GM10248 (cell line): ENCODE measurements around the gene RSBN1.

Experiments used
- CTCF ChIA-PET: fragments of 300-600 bp; sonication (Branson Sonifier 250); formaldehyde crosslinking; extraction: SDS; loops from one replicate; lab custom pipeline; 2021; ENCODE audit warnings: antibody characterized with exemption; lab: Yijun Ruan, JAX
- POLR2A ChIA-PET: fragments of 350-650 bp; sonication (Branson Sonifier 250); formaldehyde crosslinking; extraction: SDS; loops from one replicate; lab custom pipeline; 2020; ENCODE audit warnings: antibody characterized with exemption; lab: Yijun Ruan, JAX
- DNase-seq: peaks from one replicate; pipeline ENCODE4 v3.0.0; 2012; ENCODE audit errors: extremely low spot score
- CTCF ChIP-seq: IDR thresholded peaks from 2 replicates; pipeline ENCODE4 v1.5.1; 2012; ENCODE audit warnings: mild to moderate bottlenecking, low read depth; ENCODE audit errors: extremely low read depth, missing control alignments, control extremely low read depth

Gene RSBN1

DNA sequence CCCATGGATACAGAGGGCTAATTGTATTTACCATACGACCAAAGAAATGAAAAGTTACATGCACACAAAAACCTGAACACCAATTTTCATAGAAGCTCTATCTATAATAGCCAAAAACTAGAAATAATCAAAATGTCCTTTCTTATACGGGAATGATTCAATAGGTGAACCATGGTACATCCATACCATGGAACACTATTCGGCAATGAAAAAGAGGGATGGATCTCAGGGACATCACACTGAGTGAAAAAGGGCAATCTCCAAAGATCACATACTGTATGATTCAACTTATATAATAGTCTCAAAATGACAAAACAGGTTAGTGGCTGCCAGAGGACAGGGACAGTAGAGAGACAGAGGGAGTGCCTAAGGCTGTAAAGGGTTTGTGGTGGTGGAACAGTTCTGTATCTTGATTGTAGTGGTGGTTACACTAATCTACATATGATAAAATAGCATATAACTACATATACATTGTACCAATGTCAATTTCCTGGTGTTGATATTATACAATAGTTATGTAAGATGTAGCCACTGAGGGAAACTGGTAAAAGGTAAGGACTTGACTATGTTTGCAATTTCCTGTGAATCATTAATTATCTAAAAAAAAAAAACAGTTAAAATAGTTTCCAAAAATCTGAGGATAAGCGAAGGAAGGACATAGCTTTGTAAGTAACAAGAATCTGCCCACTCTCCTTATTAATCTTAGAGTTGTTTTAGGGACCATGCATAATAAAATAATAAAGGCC, 3.7 kb downstream of the RSBN1 start:
- POLR2A ChIA-PET = interaction anchor here (0.6 kb wide), 1 partner anchor 15 kb away, joined by 3 read pairs; no protein-coding TSS in a partner anchor
- TF ChIP-seq CTCF = no peak
- CTCF ChIA-PET = no interaction called here
- DNase-seq = no peak

DNA sequence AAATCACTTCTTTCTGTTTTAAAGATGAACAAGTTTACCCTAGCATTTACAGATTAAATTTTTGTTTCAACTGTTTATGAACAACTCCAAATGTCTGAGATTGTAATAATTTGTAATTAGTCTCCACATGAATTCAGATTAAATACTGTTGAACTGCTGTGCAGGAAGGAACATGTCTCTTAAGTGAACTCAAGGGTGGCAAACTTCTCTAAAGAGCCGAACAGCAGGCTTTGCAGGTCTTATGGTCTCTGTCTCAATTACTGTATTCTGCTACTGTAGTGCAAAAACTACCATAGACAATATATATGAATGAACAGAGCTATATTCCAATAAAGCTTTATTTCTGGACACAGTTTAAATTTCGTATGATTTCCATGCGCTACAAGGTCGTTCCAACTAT, 6.6 kb downstream of the RSBN1 start:
- no peak for TF ChIP-seq CTCF
- CTCF ChIA-PET = interaction anchor here (1.0 to 2.1 kb wide), 5 partner anchors 11 to 46 kb away, joined by 3 to 6 read pairs (median 3); no protein-coding TSS in a partner anchor
- DNase-seq = no peak
- POLR2A ChIA-PET = no interaction called here

GRCh38 chr1:113805256-113805531, 7.1 kb downstream of the RSBN1 start:
- no peak for DNase-seq
- CTCF ChIA-PET = interaction anchor here (1.0 to 2.1 kb wide), 5 partner anchors 11 to 45 kb away, joined by 3 to 6 read pairs (median 3); no protein-coding TSS in a partner anchor
- POLR2A ChIA-PET = no interaction called here
- TF ChIP-seq CTCF = no peak

DNA sequence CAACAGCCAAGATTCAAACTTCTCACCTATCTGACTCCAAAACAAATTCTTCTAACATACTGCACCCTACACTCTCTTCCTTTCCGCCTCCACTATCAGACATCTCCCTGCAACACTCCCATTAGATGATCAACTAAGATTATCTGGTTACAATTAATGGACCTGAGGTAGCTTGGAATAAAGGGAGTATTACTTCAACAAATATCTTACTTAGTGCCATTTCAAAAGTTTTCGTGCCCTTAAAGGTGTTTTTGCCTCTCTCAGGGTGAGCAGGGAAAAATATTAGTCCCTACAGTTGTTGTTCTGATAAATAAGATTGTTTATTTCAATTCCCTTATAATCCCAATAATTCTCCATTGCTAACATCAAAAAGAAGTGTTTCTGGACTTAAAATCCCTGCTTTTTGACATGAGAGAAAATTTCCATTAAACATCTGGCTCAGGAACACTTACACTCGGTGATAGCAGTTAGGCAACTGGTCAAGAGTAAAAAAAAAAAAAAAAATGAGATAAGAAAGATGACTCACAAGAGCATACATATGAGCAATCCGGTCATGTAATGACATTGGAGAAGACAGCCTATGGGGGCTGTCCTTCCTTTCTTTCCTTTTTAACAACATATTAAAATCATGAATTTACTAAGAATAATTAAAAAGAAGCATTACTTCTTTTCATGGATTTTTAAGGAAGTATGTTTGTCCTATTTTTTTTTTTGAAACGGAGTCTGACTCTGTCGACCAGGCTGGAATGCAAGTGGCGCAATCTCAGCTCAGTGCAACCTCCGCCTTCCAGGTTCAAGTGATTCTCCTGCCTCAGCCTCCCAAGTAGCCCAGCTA, 7.6 kb downstream of the RSBN1 start:
- CTCF ChIA-PET = interaction anchor here (1.0 to 2.1 kb wide), 8 partner anchors 10 to 47 kb away, joined by 3 to 6 read pairs (median 3); no protein-coding TSS in a partner anchor
- TF ChIP-seq CTCF = no peak
- no peak for DNase-seq

GRCh38 chr1:113802367-113803007, 9.8 kb downstream of the RSBN1 start:
- DNase-seq = no peak
- CTCF ChIA-PET = interaction anchor here (1.1 kb wide), 1 partner anchor 16 kb away, joined by 4 read pairs; no protein-coding TSS in a partner anchor
- no peak for TF ChIP-seq CTCF
- POLR2A ChIA-PET = no interaction called here

More for the DNA sequence above, 7.6 kb downstream of the RSBN1 start:
- POLR2A ChIA-PET = interaction anchor here (0.9 kb wide), 1 partner anchor 88 kb away, joined by 7 read pairs; no protein-coding TSS in a partner anchor

- ChIA-PET POLR2A (no interaction called here), CTCF (interaction anchor here (1.3 to 1.4 kb wide), 2 partner anchors 10 to 12 kb away, joined by 4 to 5 read pairs; partner anchors contain the start of gene RSBN1)
- no peak for TF ChIP-seq CTCF
- no peak for DNase-seq
Measured at GRCh38 chr1:113800487-113800886, 11.8 kb downstream of the RSBN1 start.
